Testis (tissue), 3 donors: Measurements from ENCODE around the gene ATG7. TPM values are rescaled to one million over a fixed set of nuclear protein-coding genes. Genes with fewer than 3 reads are reported as not detected.

Source experiments
- DNase-seq: peaks from one replicate; pipeline ENCODE4 v3.0.0-alpha.2; 2019
- H3K27ac ChIP-seq, 2 donors: fragments of 200-600 bp; sonication (generic); one replicate each; pipeline ENCODE4 v1.5.1; 2019
- H3K27me3 ChIP-seq: fragments of 200-600 bp; sonication (generic); one replicate; pipeline ENCODE4 v1.5.1; 2019
- H3K36me3 ChIP-seq: fragments of 200-600 bp; sonication (generic); one replicate; pipeline ENCODE4 v1.5.1; 2017; ENCODE audit warnings: low read depth; ENCODE audit errors: missing control alignments
- H3K4me1 ChIP-seq: fragments of 200-600 bp; sonication (generic); one replicate; pipeline ENCODE4 v1.5.1; 2019
- H3K4me3 ChIP-seq, 2 donors: fragments of 200-600 bp; sonication (generic); one replicate each; pipeline ENCODE4 v1.5.1; 2017 to 2019
- H3K9me3 ChIP-seq: fragments of 200-600 bp; sonication (generic); one replicate; pipeline ENCODE4 v1.5.1; 2017
- POLR2A ChIP-seq: fragments of 450-650 bp; IDR thresholded peaks from one replicate; pipeline ENCODE4 v1.6.1; 2017; ENCODE audit warnings: antibody characterized with exemption, mild to moderate bottlenecking, moderate library complexity
- WGBS, 2 donors: methylation state at CpG; one replicate each; pipeline ENCODE4 v1.1.5; 2018; 5-methylcytosine and 5-hydroxymethylcytosine counted together
- intact Hi-C: fragments of 100-400 bp; cut with DNase I; formaldehyde crosslinking; loops from one replicate; pipeline ENCODE4 v1.15.1; 2023; ENCODE audit warnings: low total_unique reads
- polyA plus RNA-seq: library from polyadenylated mRNA; stranded (reverse); fragments of 350-450 nt; fragmentation: Illumina TruSeq; extraction: RNeasy Lipid Tissue Mini Kit (QIAGEN cat#74804); gene quantifications from one replicate; pipeline ENCODE4 v1.2.3, GENCODE V29; 2014; ENCODE audit warnings: low read depth, low replicate concordance; ENCODE audit not compliant: insufficient read depth
- total RNA-seq, 2 donors: library from RNA; depleted of rRNA; stranded (reverse); fragments of >200 nt; gene quantifications; one replicate each; pipeline ENCODE4 v1.2.3, GENCODE V29; 2016
- TF ChIP-seq, protein P1 (sequence below), 3 experiments: fragments of 450-650 bp in 2 of 3; fragments of 200-600 bp in 1 of 3; sonication (generic) in 1 of 3; IDR thresholded peaks; one replicate each; pipeline ENCODE4 v1.5.1; 2016 to 2019; ENCODE audit warnings: antibody characterized with exemption in 3 of 3, mild to moderate bottlenecking in 2 of 3, moderate library complexity in 1 of 3

ATG7 gene
- total and polyA plus RNA-seq, 3 donors from 2014 or later = 52.9 to 95.4 (median 86.0) TPM

DNA sequence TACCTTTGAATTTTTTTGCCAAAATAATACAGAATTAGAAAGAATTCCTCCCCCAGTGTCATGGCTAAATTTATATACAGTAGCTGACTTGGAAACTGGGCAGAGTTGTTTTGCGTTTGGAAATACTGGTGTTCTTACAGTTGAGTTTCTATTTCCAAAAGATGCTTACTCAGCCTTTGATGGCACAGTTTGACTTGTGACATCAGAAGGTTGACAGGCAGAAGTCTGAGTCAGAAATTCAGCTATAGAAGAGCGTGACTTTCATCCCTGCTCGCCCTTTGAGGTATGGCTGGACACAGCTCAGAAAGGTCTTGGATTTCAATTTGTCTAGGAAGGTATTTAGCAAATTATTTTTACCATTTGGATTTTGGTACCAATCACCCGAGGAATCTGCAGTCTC lies 195.7 kb downstream of the ATG7 start:
- intact Hi-C loops = no loop called here
- H3K36me3 ChIP-seq = no peaks in the 10 kb centered on the region
- H3K4me3 ChIP-seq = no peak overlapping the region
- no peak for DNase-seq
- no peak overlapping the region for H3K27ac ChIP-seq
- WGBS, 2 donors = 90 to 95% methylated on average over 4 of the region's 4 CpGs
- no peaks in the 10 kb centered on the region for H3K9me3 ChIP-seq
- no peaks in the 10 kb centered on the region for H3K27me3 ChIP-seq
- no peak for TF ChIP-seq POLR2A
- TF ChIP-seq, protein P1, sequence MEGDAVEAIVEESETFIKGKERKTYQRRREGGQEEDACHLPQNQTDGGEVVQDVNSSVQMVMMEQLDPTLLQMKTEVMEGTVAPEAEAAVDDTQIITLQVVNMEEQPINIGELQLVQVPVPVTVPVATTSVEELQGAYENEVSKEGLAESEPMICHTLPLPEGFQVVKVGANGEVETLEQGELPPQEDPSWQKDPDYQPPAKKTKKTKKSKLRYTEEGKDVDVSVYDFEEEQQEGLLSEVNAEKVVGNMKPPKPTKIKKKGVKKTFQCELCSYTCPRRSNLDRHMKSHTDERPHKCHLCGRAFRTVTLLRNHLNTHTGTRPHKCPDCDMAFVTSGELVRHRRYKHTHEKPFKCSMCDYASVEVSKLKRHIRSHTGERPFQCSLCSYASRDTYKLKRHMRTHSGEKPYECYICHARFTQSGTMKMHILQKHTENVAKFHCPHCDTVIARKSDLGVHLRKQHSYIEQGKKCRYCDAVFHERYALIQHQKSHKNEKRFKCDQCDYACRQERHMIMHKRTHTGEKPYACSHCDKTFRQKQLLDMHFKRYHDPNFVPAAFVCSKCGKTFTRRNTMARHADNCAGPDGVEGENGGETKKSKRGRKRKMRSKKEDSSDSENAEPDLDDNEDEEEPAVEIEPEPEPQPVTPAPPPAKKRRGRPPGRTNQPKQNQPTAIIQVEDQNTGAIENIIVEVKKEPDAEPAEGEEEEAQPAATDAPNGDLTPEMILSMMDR (IDR thresholded peaks at IDR 0.05) = no peak
- H3K4me1 ChIP-seq = peaks cover 11% of the 10 kb centered on the region

DNA sequence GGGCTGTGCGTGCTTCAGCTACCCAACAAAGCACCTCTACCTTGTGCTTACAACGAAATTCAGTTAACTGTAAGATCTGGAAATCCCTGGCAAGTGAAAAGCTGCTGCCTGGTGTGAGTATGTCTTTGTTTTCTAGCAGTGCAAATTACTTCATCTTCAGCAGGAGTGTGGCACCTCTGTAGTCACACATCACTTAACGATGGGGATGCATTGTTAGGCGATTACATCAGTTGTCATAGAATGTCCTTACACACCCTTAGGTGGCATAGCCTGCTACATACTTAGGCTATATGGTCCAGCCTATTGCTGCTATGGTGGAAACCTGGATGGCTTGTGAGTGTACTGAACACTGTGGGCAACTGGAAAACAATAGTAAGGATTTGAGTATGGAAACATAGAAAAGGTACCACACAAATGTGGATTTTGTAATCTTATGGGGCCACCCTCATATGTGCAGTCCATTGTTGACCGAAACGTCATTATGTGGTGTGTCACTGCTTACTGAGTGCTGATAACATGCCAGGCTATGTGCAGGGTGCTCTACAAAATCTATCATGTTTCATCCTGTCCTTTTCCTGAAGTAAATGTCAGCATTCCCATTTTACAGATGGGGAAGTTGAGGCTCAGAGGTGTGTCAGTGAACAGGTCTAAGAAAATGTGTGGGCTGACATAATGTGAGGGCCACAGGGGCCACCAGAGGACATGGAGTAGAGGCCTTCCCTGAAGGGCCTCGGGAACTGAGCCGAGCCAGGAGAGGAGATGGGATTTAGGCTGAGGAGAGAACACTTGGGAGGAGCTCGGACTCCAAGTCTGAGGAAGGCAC lies 198.0 kb downstream of the ATG7 start:
- H3K36me3 ChIP-seq = no peaks in the 10 kb centered on the region
- no peak overlapping the region for H3K27ac ChIP-seq
- no peak for TF ChIP-seq POLR2A
- TF ChIP-seq, protein P1 (IDR thresholded peaks at IDR 0.05) = no peak
- DNase-seq = no peak
- no peaks in the 10 kb centered on the region for H3K9me3 ChIP-seq
- peaks cover 11% of the 10 kb centered on the region for H3K4me1 ChIP-seq
- H3K4me3 ChIP-seq = no peak overlapping the region
- WGBS, 2 donors = 94% methylated on average over 9 of the region's 9 CpGs
- H3K27me3 ChIP-seq = no peaks in the 10 kb centered on the region
- intact Hi-C loops = no loop called here

DNA sequence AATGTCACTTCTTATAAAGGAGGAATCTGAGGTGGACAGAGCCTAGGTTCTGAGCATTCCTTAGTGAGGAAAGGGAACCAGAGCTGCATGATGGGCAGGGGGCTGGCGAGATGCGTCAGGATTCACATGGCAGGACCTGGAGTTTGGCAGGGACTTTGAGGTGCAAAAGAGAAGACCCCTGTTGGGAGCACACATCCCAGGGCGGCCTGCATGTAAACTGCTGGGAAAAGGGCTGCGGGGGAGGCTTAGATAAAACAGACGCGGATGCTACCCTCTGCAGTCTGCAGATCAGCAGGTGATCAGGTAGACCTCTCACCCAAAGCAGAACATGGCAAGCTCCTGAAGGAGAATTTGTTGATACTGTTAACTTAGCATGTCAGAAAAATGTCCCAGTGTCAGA lies 203.1 kb downstream of the ATG7 start:
- WGBS, 2 donors = 85 to 89% methylated on average over 6 of the region's 6 CpGs
- TF ChIP-seq POLR2A = no peak
- TF ChIP-seq, protein P1 (IDR thresholded peaks at IDR 0.05) = no peak
- H3K36me3 ChIP-seq = no peaks in the 10 kb centered on the region
- no peak overlapping the region for H3K4me3 ChIP-seq
- no peaks in the 10 kb centered on the region for H3K9me3 ChIP-seq
- intact Hi-C loops = no loop called here
- H3K27ac ChIP-seq = no peak overlapping the region
- H3K27me3 ChIP-seq = no peaks in the 10 kb centered on the region
- no peak for DNase-seq
- no peaks in the 10 kb centered on the region for H3K4me1 ChIP-seq

DNA sequence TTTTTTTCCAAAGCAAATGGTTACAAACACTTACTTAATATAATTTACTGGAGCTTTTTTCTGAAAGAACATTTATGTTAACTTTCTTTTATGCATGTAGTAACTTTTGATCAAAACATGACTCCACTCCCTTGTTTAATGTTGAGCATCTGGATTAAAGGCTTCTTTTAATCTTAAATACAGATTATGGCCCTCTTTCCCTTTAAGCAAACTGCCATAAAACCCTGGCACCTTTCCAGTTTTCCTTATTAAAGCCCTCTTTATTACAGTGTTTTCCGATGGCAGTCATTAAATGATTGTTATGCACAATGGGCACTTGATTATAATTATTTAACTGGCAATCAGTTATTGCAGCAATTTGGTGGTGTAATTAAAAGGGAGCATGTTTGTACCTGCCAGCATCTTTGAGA lies 204.5 kb downstream of the ATG7 start:
- H3K9me3 ChIP-seq = no peaks in the 10 kb centered on the region
- no peaks in the 10 kb centered on the region for H3K27me3 ChIP-seq
- H3K36me3 ChIP-seq = no peaks in the 10 kb centered on the region
- intact Hi-C loops = no loop called here
- no peak overlapping the region for H3K4me3 ChIP-seq
- WGBS, 2 donors = 60 to 76% methylated on average over 1 of the region's 1 CpG
- peaks cover 4% of the 10 kb centered on the region for H3K4me1 ChIP-seq
- no peak overlapping the region for H3K27ac ChIP-seq
- TF ChIP-seq POLR2A = no peak
- TF ChIP-seq, protein P1 (IDR thresholded peaks at IDR 0.05) = no peak
- no peak for DNase-seq
